ENCODE data around the gene MUC4.

The MUC4 gene

DNA sequence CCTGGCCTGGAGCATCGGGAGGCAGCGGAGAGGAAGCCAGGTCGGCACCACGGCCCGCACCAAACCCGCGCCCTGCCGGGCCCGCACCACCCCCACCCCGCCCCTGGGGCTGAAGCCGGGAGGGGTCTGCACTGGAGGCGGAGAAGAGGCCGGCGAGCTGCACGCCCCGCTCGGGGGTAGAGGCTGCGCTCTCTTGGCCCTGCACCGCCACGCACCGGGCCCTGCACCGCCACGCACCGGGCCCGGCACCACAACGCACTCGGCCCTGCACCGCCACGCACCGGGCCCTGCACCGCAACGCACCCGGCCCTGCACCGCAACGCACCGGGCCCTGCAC, 49.5 kb downstream of the MUC4 start:
- TF ChIP-seq POLR2A (IDR thresholded peaks at IDR 0.05; ENCODE audit: low read depth, low read length) = no peak
- FAIRE-seq (no peak), DNase-seq (ENCODE audit: insufficient read length, low spot score) (no peak)

DNA sequence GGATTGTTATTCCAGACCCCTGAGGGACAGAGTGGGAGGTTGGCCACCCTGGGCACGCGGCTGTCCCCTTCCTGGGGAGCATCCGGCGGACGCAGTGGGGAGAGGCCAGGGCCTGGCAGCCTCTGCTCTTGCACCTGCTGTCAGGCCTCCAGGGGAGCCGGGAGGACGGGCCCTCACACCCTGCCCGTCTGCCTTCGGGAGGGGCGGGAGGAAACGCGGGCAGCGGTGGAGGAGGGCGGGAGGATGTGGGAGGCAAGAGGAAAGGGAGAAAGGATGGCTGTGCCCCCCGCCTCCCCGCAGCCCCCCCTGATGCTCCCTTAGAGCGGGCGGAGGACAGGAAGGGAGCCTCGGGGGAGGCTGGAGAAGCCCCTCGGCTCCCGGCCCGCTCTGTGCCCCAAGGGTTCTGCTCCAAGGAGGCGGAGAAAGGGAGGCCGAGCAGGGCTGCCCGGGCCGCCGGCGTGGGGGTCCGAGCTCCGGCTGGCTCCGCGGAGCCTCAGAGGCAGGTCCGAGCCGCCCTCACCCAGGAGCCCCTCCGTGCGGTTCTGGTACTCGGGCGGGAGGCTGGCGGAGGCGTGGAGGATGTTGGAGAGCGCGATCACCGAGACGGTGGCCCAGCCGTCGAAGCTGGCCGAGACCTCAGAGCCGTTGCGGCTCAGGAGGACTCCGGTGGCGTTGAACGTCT, 50.0 kb downstream of the MUC4 start:
- DNase-seq (ENCODE audit: insufficient read length, low spot score) (no peak), FAIRE-seq (no peak)
- no peak for TF ChIP-seq POLR2A (IDR thresholded peaks at IDR 0.05; ENCODE audit: low read depth, low read length)

DNA sequence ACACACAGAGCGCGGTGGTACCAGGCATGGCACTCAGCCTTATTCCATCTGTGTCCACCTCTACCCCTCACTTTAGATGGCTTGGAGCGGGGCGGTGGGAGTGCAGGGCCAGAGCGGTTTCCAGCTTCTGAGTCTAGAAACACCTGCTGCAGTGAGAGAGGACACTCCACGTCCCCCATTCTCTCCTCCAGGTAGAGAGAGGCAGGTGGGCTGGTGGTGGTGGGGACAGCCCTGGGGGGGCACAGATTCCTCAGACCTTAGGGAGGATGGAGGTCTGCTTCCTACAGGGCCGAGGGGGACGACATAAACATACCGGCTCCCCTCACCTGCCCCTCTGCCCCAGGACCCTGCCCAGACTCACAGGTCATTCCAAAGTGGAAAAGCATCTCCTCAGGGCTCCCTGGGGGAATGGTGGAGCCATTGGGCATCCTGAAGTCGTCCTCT, 50.6 kb downstream of the MUC4 start:
- no peak for DNase-seq (ENCODE audit: insufficient read length, low spot score)
- no peak for FAIRE-seq
- no peak for TF ChIP-seq POLR2A (IDR thresholded peaks at IDR 0.05; ENCODE audit: low read depth, low read length)

GRCh38 chr3:195760345-195761122, 51.2 kb downstream of the MUC4 start:
- DNase-seq (ENCODE audit: insufficient read length, low spot score) (no peak), FAIRE-seq (no peak)
- no peak for TF ChIP-seq POLR2A (IDR thresholded peaks at IDR 0.05; ENCODE audit: low read depth, low read length)

DNA sequence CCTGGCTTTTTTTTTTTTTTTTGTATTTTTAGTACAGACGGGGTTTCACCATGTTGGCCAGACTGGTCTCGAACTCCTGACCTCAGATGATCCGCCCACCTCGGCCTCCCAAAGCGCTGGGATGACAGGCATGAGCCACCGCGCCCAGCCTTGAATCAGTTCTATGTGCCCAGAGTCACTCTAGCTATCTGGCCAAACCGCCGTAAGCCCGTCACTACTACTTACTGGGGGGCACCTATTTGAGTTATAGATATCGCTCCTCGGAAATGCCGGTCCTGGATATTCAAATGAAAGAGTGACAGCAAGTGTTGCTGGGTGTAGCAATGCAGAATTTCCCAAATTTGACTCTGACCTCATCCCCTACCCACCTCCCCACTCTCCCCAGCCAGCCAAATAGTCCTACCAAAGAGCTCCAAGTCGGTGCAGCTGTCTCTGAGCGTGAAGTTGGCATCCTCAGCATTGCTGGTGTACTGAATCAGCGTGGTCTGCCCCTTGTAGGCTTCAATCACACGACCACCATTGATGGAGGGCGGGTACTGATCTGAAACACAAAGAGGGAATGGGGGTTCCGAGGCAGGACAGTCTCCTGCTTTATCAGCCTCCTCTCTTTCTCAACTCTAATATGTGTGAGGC, 52.9 kb downstream of the MUC4 start:
- FAIRE-seq (no peak), DNase-seq (ENCODE audit: insufficient read length, low spot score) (no peak)
- no peak for TF ChIP-seq POLR2A (IDR thresholded peaks at IDR 0.05; ENCODE audit: low read depth, low read length)

DNA sequence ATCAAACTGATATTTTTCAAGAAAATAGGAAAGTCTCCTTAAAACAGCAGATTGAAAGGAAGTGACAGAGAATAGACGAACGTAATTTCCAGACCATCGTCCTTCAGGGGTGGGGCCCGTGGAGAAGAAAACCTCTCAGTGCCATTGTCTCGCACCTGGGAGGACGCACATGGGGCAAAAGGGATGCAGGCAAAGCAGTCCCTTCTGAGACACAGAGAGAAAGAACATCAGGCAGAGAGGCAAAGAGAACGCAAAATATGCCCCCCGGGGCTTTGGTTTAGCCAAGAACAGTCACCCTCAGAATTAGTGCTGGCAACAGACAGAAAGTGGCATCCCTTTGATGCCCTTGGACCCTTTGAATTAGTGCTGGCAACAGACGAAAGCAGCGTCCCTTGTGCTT, 53.9 kb downstream of the MUC4 start:
- no peak for DNase-seq (ENCODE audit: insufficient read length, low spot score)
- no peak for TF ChIP-seq POLR2A (IDR thresholded peaks at IDR 0.05; ENCODE audit: low read depth, low read length)

DNA sequence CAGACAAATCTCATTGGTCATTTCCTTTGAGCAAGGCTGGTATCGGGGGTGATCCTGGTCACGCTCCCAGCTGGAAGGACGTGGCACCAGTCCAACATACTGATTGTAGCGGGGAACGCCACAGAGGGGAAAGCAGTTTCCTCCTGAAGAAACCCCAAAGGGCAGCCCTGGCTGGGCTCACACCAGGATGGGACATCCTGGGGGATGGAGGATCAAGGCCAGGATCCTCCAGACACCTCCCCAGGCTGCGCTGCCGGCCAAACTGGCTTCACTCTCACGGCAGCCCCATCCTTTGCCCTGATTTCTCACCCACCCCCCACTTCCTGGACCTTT, 54.3 kb downstream of the MUC4 start:
- DNase-seq (ENCODE audit: insufficient read length, low spot score) (no peak), FAIRE-seq (no peak)
- TF ChIP-seq POLR2A (IDR thresholded peaks at IDR 0.05; ENCODE audit: low read depth, low read length) = no peak

More for the DNA sequence above, 53.9 kb downstream of the MUC4 start:
- no peak for FAIRE-seq

DNA sequence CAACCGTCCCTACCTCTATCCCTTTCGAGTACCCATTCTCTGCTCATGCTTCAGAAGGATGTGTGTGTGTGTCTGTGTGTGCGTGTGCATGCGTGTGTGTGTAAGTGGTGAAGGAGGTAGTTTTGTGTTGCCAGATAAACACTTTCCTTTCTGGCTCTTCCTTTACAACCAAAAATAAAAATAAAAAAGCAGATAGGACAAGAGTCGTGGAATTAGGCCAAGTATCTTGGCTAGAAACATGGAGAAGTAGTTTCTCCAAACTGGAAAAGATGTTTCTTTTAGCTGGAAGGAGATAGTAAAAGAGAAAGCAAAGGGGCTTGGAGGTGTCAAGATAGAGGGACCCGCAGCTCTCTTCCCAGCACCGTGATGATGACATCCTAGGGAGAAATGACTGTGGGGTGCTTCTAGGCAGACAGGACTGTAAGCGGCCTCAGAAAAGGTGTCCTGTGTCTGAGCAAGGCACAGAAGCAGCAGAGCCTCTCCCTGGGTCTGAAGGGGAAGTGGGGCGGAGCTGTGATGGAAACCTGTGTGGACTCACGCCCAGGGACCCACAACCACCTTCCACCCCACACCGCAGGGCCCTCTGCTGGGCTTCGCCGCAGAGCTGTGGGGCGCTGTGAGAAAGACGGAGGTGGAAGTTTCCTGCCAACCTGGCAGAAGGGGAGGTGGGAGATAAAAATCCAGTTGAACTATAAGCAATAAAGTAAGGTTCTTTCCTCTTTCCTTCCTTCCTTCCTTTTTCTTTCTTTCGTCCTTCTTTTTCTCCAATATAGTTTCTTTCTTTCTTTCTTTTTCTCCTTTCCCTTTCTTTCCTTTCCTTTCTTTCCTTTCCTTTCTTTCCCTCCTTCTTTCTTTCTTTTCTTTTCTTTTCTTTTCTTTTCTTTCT, 55.7 kb downstream of the MUC4 start:
- TF ChIP-seq POLR2A (IDR thresholded peaks at IDR 0.05; ENCODE audit: low read depth, low read length) = no peak
- DNase-seq (ENCODE audit: insufficient read length, low spot score) = no peak
- no peak for FAIRE-seq

- DNase-seq (ENCODE audit: insufficient read length, low spot score) (no peak), FAIRE-seq (no peak)
- TF ChIP-seq POLR2A (IDR thresholded peaks at IDR 0.05; ENCODE audit: low read depth, low read length) = no peak
These were observed 56.3 kb downstream of the MUC4 start for GRCh38 chr3:195755391-195755790.

GRCh38 chr3:195754906-195755305, 56.8 kb downstream of the MUC4 start:
- no peak for TF ChIP-seq POLR2A (IDR thresholded peaks at IDR 0.05; ENCODE audit: low read depth, low read length)
- FAIRE-seq (no peak), DNase-seq (ENCODE audit: insufficient read length, low spot score) (no peak)

- TF ChIP-seq POLR2A (IDR thresholded peaks at IDR 0.05; ENCODE audit: low read depth, low read length) = no peak
- FAIRE-seq (no peak), DNase-seq (ENCODE audit: insufficient read length, low spot score) (no peak)
These were observed 57.6 kb downstream of the MUC4 start for GRCh38 chr3:195754141-195754540.

DNA sequence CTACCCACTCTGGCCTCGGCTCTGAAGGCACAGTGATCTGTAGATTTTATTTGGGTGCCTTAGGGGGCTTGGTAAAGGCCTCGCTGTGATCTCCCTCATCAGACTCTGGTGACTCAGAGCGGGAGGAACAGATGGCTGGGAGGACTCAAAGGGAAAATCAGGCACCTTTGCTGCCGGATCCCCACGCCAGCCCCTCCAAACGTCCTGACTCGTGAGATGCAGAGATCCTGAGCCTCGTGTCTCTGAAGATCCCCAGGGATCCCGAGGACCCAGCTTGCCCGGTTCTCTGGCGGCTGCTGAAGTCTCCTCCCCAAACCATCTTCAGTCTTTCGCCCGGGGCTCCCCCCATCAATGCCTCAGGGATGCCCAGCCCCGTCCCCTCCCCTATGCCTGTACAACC, 58.1 kb downstream of the MUC4 start:
- no peak for FAIRE-seq
- no peak for DNase-seq (ENCODE audit: insufficient read length, low spot score)
- TF ChIP-seq POLR2A (IDR thresholded peaks at IDR 0.05; ENCODE audit: low read depth, low read length) = no peak

GRCh38 chr3:195752546-195753331, 59.0 kb downstream of the MUC4 start:
- TF ChIP-seq POLR2A (IDR thresholded peaks at IDR 0.05; ENCODE audit: low read depth, low read length) = no peak
- FAIRE-seq (no peak), DNase-seq (ENCODE audit: insufficient read length, low spot score) (no peak)
